ENCODE measurements around the gene LRBA.

GRCh38 chr4:150574678-150575077, 440.4 kb downstream of the LRBA start:
- TF ChIP-seq CTCF (IDR thresholded peaks at IDR 0.05 in 4 of 5, conservative IDR thresholded peaks at IDR 0.05 in 1 of 5) = no peak
- no peak for TF ChIP-seq POLR2A (IDR thresholded peaks at IDR 0.05)

Measured in gastrocnemius medialis (tissue), 4 donors.